ENCODE data around the gene RANBP17.
"Not testable (repeated sequence)": the region's sequence is repeated elsewhere in the genome, so short reads cannot be mapped to it uniquely, and the experiment has no call there.

DNA sequence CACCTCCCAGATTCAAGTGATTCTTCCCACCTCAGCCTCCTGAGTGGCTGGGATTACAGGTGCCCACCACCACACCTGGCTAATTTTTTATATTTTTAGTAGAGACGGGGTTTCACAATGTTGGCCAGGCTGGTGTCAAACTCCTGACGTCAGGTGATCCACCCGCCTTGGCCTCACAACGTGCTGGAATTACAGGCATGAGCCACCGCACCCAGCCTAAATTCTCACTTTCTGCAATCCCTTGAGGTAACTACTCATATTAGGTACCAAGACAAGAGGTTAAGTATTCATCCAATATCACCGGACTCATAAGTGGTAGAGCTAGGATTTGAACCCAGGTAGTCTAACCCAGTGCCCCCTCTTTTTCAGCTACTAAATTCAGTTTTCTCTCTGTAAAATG is 436.1 kb downstream of the RANBP17 start:
- TF ChIP-seq CTCF (conservative IDR thresholded peaks at IDR 0.05 in 1 of 2, IDR thresholded peaks at IDR 0.05 in 1 of 2; ENCODE audit: extremely low read depth in 1 of 2, insufficient read depth in 1 of 2, low read depth in 1 of 2, low read length in 2 of 2); EZH2 (IDR thresholded peaks at IDR 0.05; ENCODE audit: borderline replicate concordance, low read length): not testable (repeated sequence)

Data from mammary epithelial cell (primary cell).